Trophoblast cell (in vitro differentiated cells and primary cell): ENCODE data around the gene CD180.

Experiments
- DNase-seq, 2 donors: peaks; one replicate each; pipeline ENCODE4 v3.0.0-alpha.2; 2016
- H2AFZ ChIP-seq: 2 replicates; pipeline ENCODE4 v1.6.1; 2013; ENCODE audit warnings: low read length, moderate library complexity, mild to moderate bottlenecking; ENCODE audit not compliant: insufficient read depth, poor library complexity
- H2AK5ac ChIP-seq: 2 replicates; pipeline ENCODE4 v1.6.1; 2013; ENCODE audit warnings: mild to moderate bottlenecking, low read length
- H2BK120ac ChIP-seq: 2 replicates; pipeline ENCODE4 v1.6.1; 2013; ENCODE audit warnings: low read length, mild to moderate bottlenecking, moderate library complexity; ENCODE audit not compliant: insufficient read depth, poor library complexity
- H2BK12ac ChIP-seq: 2 replicates; pipeline ENCODE4 v1.6.1; 2013; ENCODE audit warnings: mild to moderate bottlenecking, low read length, moderate library complexity
- H2BK5ac ChIP-seq: 2 replicates; pipeline ENCODE4 v1.6.1; 2013; ENCODE audit warnings: low read length, low read depth, moderate library complexity, mild to moderate bottlenecking; ENCODE audit not compliant: poor library complexity
- H3K14ac ChIP-seq: 2 replicates; pipeline ENCODE4 v1.6.1; 2013; ENCODE audit warnings: mild to moderate bottlenecking, low read length
- H3K18ac ChIP-seq: 2 replicates; pipeline ENCODE4 v1.6.1; 2013; ENCODE audit warnings: mild to moderate bottlenecking, low read length
- H3K23ac ChIP-seq: 2 replicates; pipeline ENCODE4 v1.6.1; 2013; ENCODE audit warnings: low read length
- H3K27ac ChIP-seq: 2 replicates; pipeline ENCODE4 v1.5.1; 2013; ENCODE audit warnings: low read depth, mild to moderate bottlenecking, inconsistent platforms, low read length, moderate library complexity
- H3K27me3 ChIP-seq: 2 replicates; pipeline ENCODE4 v1.6.1; 2013; ENCODE audit warnings: inconsistent platforms, mild to moderate bottlenecking, low read length, moderate library complexity; ENCODE audit not compliant: insufficient read depth
- H3K36me3 ChIP-seq, 2 experiments: 1 replicate in 1 of 2; 2 replicates in 1 of 2; pipeline ENCODE4 v1.6.1; 2013; ENCODE audit warnings: low read length in 2 of 2, mild to moderate bottlenecking in 2 of 2, moderate library complexity in 1 of 2; ENCODE audit not compliant: insufficient read depth in 2 of 2, control insufficient read depth in 1 of 2
- H3K4ac ChIP-seq: 2 replicates; pipeline ENCODE4 v1.6.1; 2013; ENCODE audit warnings: low read depth, mild to moderate bottlenecking, low read length, moderate library complexity
- H3K4me1 ChIP-seq, 2 experiments: 1 replicate in 1 of 2; 2 replicates in 1 of 2; pipeline ENCODE4 v1.6.1; 2013; ENCODE audit warnings: low read length in 2 of 2, mild to moderate bottlenecking in 2 of 2, moderate library complexity in 1 of 2; ENCODE audit not compliant: insufficient read depth in 2 of 2, control insufficient read depth in 1 of 2
- H3K4me2 ChIP-seq: 2 replicates; pipeline ENCODE4 v1.6.1; 2013; ENCODE audit warnings: inconsistent platforms, mild to moderate bottlenecking, low read length, moderate library complexity
- H3K4me3 ChIP-seq: 2 replicates; pipeline ENCODE4 v1.5.1; 2013; ENCODE audit warnings: mild to moderate bottlenecking, low read depth, low read length, inconsistent platforms
- H3K79me1 ChIP-seq: one replicate; pipeline ENCODE4 v1.6.1; 2013; ENCODE audit warnings: low read length
- H3K79me2 ChIP-seq: 2 replicates; pipeline ENCODE4 v1.6.1; 2013; ENCODE audit warnings: low read length, mild to moderate bottlenecking; ENCODE audit not compliant: control insufficient read depth, insufficient read depth, poor library complexity
- H3K9ac ChIP-seq: 2 replicates; pipeline ENCODE4 v1.6.1; 2013; ENCODE audit warnings: mild to moderate bottlenecking, low read length
- H3K9me3 ChIP-seq: 2 replicates; pipeline ENCODE4 v1.6.1; 2013; ENCODE audit warnings: low read depth, mild to moderate bottlenecking, control low read depth, inconsistent platforms, low read length; ENCODE audit not compliant: insufficient read depth
- H4K12ac ChIP-seq: 2 replicates; pipeline ENCODE4 v1.6.1; 2013; ENCODE audit warnings: low read depth, mild to moderate bottlenecking, low read length, moderate library complexity
- H4K8ac ChIP-seq: 2 replicates; pipeline ENCODE4 v1.6.1; 2013; ENCODE audit warnings: low read depth, mild to moderate bottlenecking, low read length, moderate library complexity
- H4K91ac ChIP-seq: one replicate; pipeline ENCODE4 v1.6.1; 2013; ENCODE audit warnings: low read depth, mild to moderate bottlenecking, low read length, moderate library complexity
- WGBS: extraction: QIAGEN DNeasy Blood & Tissue Kit; methylation state at CpG from one replicate; pipeline ENCODE4 v1.1.7; 2013; ENCODE audit warnings: missing lambda C conversion rate; ENCODE audit not compliant: insufficient read length, insufficient coverage; ENCODE audit errors: extremely low coverage; 5-methylcytosine and 5-hydroxymethylcytosine counted together

CD180 gene

DNA sequence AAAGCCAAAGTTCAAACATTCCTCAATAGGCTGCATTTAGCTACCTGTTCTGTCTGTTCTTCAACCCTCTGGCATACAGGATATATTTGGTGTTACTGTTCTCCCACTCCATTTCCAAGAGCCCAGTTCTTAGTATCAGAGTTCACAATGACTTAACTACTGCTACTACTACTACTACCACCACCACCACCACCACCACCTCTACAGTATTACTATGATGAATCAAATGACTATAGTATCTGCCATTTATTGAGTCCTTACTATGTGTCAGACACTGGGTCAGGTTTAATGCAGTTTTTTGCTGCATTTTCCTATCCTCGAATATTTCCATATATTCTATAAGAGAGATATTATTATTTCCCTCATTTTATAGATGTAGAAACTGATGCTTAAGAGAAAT is 937 bp upstream of the CD180 start:
- no peaks in the 10 kb centered on the region for H3K36me3 ChIP-seq
- H3K4me3 ChIP-seq = no peak overlapping the region
- no peaks in the 10 kb centered on the region for H3K27me3 ChIP-seq
- H3K23ac ChIP-seq = no peak overlapping the region
- no peak overlapping the region for H4K8ac ChIP-seq
- H3K9ac ChIP-seq = no peak overlapping the region
- H3K14ac ChIP-seq = no peak overlapping the region
- H3K4me2 ChIP-seq = no peak overlapping the region
- H3K9me3 ChIP-seq = peaks cover under 1% of the 10 kb centered on the region
- no peak overlapping the region for H3K27ac ChIP-seq
- H4K12ac ChIP-seq = no peak overlapping the region
- H3K79me2 ChIP-seq = no peaks in the 10 kb centered on the region
- no peak overlapping the region for H2AFZ ChIP-seq
- H4K91ac ChIP-seq = no peak overlapping the region
- no peak overlapping the region for H2AK5ac ChIP-seq
- no peak overlapping the region for H2BK12ac ChIP-seq
- WGBS = no CpG with 5 or more reads among the region's 1 CpG
- H3K4ac ChIP-seq = no peak overlapping the region
- no peaks in the 10 kb centered on the region for H3K4me1 ChIP-seq
- no peak overlapping the region for H2BK5ac ChIP-seq
- no peak for DNase-seq
- H2BK120ac ChIP-seq = no peak overlapping the region
- no peak overlapping the region for H3K18ac ChIP-seq
- no peaks in the 10 kb centered on the region for H3K79me1 ChIP-seq

DNA sequence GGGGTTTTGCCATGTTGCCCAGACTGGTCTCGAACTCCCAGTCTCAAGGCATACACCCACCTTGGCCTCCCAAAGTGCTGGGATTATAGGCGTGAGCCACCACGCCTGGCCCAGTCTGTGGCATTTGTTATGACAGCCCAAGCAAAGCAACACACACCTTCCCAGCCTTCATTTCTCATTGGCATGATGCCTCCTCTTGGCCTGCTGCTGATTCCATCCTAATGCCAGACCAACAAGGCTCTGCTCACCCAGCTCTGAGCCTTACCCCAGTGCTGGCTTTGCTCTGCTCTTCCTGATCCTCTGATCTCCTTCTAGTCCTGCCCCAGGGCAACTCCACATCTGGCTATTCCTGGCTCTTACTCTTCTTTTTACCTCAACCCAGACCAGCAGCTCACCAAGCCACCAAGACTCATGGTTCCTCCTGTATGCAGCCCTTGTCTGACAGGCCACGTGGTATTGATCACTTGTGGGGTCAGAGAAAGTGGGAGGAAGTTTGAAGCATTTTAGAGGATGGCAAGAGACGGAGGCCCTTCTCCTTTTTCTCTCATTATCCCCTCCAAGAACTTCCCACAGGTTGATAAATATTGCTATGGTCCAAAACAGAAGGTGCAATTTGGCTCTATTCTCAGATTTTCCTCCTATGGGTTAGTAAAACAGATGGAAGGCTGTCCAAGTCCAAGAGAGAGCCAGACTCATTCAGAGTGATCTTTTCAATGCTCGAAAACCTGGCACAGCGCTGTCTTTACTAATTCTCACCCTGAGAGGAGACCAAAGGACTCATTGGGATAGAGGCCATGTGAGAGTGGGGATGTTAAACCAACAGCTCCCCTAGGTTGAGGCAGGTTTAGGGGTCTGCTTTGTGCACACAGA is 958 bp downstream of the CD180 start:
- Histone ChIP-seq H3K23ac (no peak overlapping the region), H3K27me3 (no peaks in the 10 kb centered on the region), H2BK120ac (no peak overlapping the region), H3K4me1 (no peaks in the 10 kb centered on the region), H3K4me2 (no peak overlapping the region), H4K8ac (no peak overlapping the region), H3K9ac (no peak overlapping the region), H3K36me3 (no peaks in the 10 kb centered on the region), H2BK5ac (no peak overlapping the region), H2AK5ac (no peak overlapping the region), H3K79me1 (no peaks in the 10 kb centered on the region), H3K18ac (no peak overlapping the region), H3K4ac (no peak overlapping the region), H3K9me3 (peaks cover 3% of the 10 kb centered on the region), H3K14ac (no peak overlapping the region), H2BK12ac (no peak overlapping the region), H4K91ac (no peak overlapping the region), H3K27ac (no peak overlapping the region), H3K4me3 (no peak overlapping the region), H2AFZ (no peak overlapping the region), H3K79me2 (no peaks in the 10 kb centered on the region), H4K12ac (no peak overlapping the region)
- no CpG with 5 or more reads among the region's 7 CpGs for WGBS
- DNase-seq = no peak

DNA sequence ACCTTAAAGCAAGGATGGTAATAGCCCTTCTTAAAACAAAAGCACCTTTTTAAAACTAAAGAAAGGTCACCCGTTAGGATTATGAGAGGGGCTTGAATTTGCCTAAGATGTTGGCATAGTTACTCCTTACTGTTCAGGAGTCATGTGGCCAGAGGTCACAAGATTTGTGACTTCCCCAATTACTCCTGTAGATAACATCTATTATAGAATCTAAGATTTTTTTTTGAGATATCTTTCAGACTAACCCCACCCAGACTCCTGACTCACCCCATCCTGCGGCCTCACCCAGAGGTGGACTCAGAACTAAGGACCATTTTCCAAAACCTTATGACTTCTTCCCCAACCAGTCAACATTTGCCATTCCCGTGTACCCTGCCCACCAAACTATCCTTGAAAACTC is 2.4 kb downstream of the CD180 start:
- no CpG with 5 or more reads among the region's 3 CpGs for WGBS
- H2BK12ac ChIP-seq = no peak overlapping the region
- no peak overlapping the region for H2BK120ac ChIP-seq

DNA sequence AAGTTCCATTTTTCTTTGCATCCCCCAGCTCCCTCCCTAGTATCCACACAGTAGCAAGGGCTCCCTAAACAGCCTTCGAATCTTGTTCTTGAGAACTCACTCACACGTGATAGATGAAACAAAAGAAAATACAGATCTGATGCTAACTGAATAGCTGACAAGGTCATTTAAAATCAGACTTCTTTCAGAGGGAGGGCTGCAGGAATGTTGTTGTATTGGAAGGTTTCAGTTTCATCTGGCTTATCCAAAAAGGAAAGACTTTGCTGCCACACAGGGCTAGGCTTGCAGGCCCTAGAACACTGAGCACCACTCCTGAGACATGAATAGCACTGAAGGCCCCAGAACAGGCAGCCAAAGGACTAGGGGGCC is 3.2 kb downstream of the CD180 start:
- no CpG with 5 or more reads among the region's 2 CpGs for WGBS

More for the DNA sequence above, 2.4 kb downstream of the CD180 start:
- Histone ChIP-seq H2BK5ac (no peak overlapping the region), H2AFZ (no peak overlapping the region), H3K9me3 (peaks cover 3% of the 10 kb centered on the region), H3K9ac (no peak overlapping the region), H3K4me2 (no peak overlapping the region), H3K27ac (no peak overlapping the region), H4K91ac (no peak overlapping the region), H4K8ac (no peak overlapping the region), H2AK5ac (no peak overlapping the region), H3K4ac (no peak overlapping the region), H3K18ac (no peak overlapping the region), H3K79me1 (no peaks in the 10 kb centered on the region), H3K4me1 (no peaks in the 10 kb centered on the region), H3K14ac (no peak overlapping the region), H3K36me3 (no peaks in the 10 kb centered on the region), H3K79me2 (no peaks in the 10 kb centered on the region), H3K4me3 (no peak overlapping the region), H4K12ac (no peak overlapping the region), H3K23ac (no peak overlapping the region), H3K27me3 (no peaks in the 10 kb centered on the region)
- DNase-seq = no peak

More for the DNA sequence above, 3.2 kb downstream of the CD180 start:
- Histone ChIP-seq H2AK5ac (no peak overlapping the region), H3K36me3 (no peaks in the 10 kb centered on the region), H3K14ac (no peak overlapping the region), H2BK5ac (no peak overlapping the region), H2BK120ac (no peak overlapping the region), H3K4me2 (no peak overlapping the region), H3K79me2 (no peaks in the 10 kb centered on the region), H3K27ac (no peak overlapping the region), H4K91ac (no peak overlapping the region), H2BK12ac (no peak overlapping the region), H2AFZ (no peak overlapping the region), H4K8ac (no peak overlapping the region), H3K79me1 (no peaks in the 10 kb centered on the region), H3K4me1 (no peaks in the 10 kb centered on the region), H3K9me3 (peaks cover 3% of the 10 kb centered on the region), H3K4me3 (no peak overlapping the region), H3K4ac (no peak overlapping the region), H3K27me3 (no peaks in the 10 kb centered on the region), H3K18ac (no peak overlapping the region), H3K9ac (no peak overlapping the region), H3K23ac (no peak overlapping the region), H4K12ac (no peak overlapping the region)
- DNase-seq = no peak
